GM12878 (cell line): ENCODE measurements around the gene TMEM144. TPM values are rescaled to one million over a fixed set of nuclear protein-coding genes. Genes with fewer than 3 reads are reported as not detected.

Experiments
- BHLHE40 ChIP-seq, 2 experiments: fragments of 450-650 bp in 1 of 2; IDR thresholded peaks; 2 replicates each; pipeline ENCODE4 v1.6.1; 2011 to 2017; ENCODE audit warnings: low read depth in 2 of 2, borderline replicate concordance in 1 of 2, improper control_type of control experiment in 1 of 2, low read length in 1 of 2, mild to moderate bottlenecking in 1 of 2
- CBX3 ChIP-seq: fragments of 200-600 bp; sonication (generic); IDR thresholded peaks from 2 replicates; pipeline ENCODE4 v1.6.1; 2016; ENCODE audit warnings: low read depth, borderline replicate concordance
- JUNB ChIP-seq: IDR thresholded peaks from 2 replicates; pipeline ENCODE4 v1.6.1; 2016; ENCODE audit warnings: antibody characterized with exemption, mild to moderate bottlenecking
- MEF2A ChIP-seq: IDR thresholded peaks from 2 replicates; pipeline ENCODE4 v1.6.1; 2011; ENCODE audit warnings: low read depth, mild to moderate bottlenecking, low read length, moderate library complexity; ENCODE audit not compliant: insufficient read depth
- TCF3 ChIP-seq: IDR thresholded peaks from 2 replicates; pipeline ENCODE4 v1.6.1; 2012; ENCODE audit warnings: low read depth, mild to moderate bottlenecking, low read length, borderline replicate concordance; ENCODE audit not compliant: insufficient read depth
- polyA plus RNA-seq, 11 experiments: library from polyadenylated mRNA; depleted of rRNA in 4 of 11; unstranded in 6 of 11; stranded (reverse) in 5 of 11; fragments of >200 nt; fragmentation: Nextera tagmentation in 4 of 11; fragmentation: Illumina TruSeq in 1 of 11; extraction: Ambion mirVana in 4 of 11; extraction: Trizol in 1 of 11; gene quantifications; 1 replicate in 1 of 11; 2 replicates in 10 of 11; pipeline versions ENCODE4 v1.2.1 to v1.2.3, GENCODE V29; 2011 to 2016; ENCODE audit warnings: inconsistent platforms in 2 of 11, missing spikeins in 2 of 11, low read depth in 1 of 11
- total RNA-seq, 4 experiments: library from RNA; depleted of rRNA in 3 of 4; stranded (reverse); fragments of >200 nt in 3 of 4; fragmentation: Illumina TruSeq in 1 of 4; extraction: Trizol in 1 of 4; gene quantifications; 2 replicates each; pipeline versions ENCODE4 v1.2.1 to v1.2.3, GENCODE V29; 2013 to 2021
- TF ChIP-seq, protein P1 (sequence below): fragments of 450-650 bp; IDR thresholded peaks from 2 replicates; pipeline ENCODE4 v1.6.1; 2017; ENCODE audit warnings: mild to moderate bottlenecking, moderate library complexity
- TF ChIP-seq, protein P2 (sequence below): fragments of 450-650 bp; IDR thresholded peaks from 2 replicates; pipeline ENCODE4 v1.6.1; 2017; ENCODE audit warnings: borderline replicate concordance

Gene TMEM144
- total and polyA plus RNA-seq, 10 of the 15 experiments (the other 5 are each of a cell fraction or from before 2014, with no cell fraction given) = 0.08 to 1.8 (median 1.4) TPM

DNA sequence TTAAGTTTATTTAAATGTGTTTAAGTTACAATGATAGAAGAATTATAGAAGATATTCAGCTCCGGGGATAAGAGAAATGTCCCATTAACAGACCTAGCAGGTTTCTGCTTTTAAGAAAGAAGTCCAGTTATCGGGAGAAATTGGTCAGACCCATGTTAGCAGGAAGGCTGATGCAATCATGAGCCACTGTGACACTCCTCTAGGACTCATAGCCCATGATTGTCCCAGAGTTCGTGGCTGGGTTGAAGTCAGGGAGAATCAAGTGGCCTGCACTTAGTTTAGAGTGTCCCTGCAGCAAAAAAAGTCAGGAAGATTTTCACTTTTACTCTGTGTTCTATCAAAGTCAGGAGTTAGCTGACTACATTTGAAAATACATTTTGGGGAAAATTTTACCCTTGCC, 72.0 kb downstream of the TMEM144 start (continued):
- TF ChIP-seq, protein P1, sequence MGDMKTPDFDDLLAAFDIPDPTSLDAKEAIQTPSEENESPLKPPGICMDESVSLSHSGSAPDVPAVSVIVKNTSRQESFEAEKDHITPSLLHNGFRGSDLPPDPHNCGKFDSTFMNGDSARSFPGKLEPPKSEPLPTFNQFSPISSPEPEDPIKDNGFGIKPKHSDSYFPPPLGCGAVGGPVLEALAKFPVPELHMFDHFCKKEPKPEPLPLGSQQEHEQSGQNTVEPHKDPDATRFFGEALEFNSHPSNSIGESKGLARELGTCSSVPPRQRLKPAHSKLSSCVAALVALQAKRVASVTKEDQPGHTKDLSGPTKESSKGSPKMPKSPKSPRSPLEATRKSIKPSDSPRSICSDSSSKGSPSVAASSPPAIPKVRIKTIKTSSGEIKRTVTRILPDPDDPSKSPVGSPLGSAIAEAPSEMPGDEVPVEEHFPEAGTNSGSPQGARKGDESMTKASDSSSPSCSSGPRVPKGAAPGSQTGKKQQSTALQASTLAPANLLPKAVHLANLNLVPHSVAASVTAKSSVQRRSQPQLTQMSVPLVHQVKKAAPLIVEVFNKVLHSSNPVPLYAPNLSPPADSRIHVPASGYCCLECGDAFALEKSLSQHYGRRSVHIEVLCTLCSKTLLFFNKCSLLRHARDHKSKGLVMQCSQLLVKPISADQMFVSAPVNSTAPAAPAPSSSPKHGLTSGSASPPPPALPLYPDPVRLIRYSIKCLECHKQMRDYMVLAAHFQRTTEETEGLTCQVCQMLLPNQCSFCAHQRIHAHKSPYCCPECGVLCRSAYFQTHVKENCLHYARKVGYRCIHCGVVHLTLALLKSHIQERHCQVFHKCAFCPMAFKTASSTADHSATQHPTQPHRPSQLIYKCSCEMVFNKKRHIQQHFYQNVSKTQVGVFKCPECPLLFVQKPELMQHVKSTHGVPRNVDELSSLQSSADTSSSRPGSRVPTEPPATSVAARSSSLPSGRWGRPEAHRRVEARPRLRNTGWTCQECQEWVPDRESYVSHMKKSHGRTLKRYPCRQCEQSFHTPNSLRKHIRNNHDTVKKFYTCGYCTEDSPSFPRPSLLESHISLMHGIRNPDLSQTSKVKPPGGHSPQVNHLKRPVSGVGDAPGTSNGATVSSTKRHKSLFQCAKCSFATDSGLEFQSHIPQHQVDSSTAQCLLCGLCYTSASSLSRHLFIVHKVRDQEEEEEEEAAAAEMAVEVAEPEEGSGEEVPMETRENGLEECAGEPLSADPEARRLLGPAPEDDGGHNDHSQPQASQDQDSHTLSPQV = no peak
- TF ChIP-seq CBX3 (no peak), MEF2A (no peak), BHLHE40 (IDR thresholded peaks at IDR 0.05; ENCODE audit: borderline replicate concordance in 1 of 2, low read depth in 2 of 2, low read length in 1 of 2) (no peak), TCF3 (no peak), JUNB (no peak)
- TF ChIP-seq, protein P2, sequence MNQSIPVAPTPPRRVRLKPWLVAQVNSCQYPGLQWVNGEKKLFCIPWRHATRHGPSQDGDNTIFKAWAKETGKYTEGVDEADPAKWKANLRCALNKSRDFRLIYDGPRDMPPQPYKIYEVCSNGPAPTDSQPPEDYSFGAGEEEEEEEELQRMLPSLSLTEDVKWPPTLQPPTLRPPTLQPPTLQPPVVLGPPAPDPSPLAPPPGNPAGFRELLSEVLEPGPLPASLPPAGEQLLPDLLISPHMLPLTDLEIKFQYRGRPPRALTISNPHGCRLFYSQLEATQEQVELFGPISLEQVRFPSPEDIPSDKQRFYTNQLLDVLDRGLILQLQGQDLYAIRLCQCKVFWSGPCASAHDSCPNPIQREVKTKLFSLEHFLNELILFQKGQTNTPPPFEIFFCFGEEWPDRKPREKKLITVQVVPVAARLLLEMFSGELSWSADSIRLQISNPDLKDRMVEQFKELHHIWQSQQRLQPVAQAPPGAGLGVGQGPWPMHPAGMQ = no peak
- TF ChIP-seq, all 136 proteins: peak for 0
